ENCODE data around the gene SLC6A8.

- TF ChIP-seq CTCF (IDR thresholded peaks at IDR 0.05) (no peak), POLR2A (IDR thresholded peaks at IDR 0.05) (no peak)
These were observed 44.9 kb upstream of the SLC6A8 start for GRCh38 chrX:153642655-153643430.

Measured in heart left ventricle (tissue), 13 donors.